DMS 273 treated with DMSO at 0.1 percent for 48 hours (cell line): ENCODE results near the gene OCA2.

Experiments
- DNase-seq: peaks from one replicate; lab custom pipeline; 2025; lab: John Stamatoyannopoulos, UW

The OCA2 gene

GRCh38 chr15:27845535-27846369, 253.4 kb downstream of the OCA2 start:
- DNase-seq = no peak

GRCh38 chr15:27844018-27844666, 255.0 kb downstream of the OCA2 start:
- DNase-seq = no peak

GRCh38 chr15:27843146-27843545, 256.0 kb downstream of the OCA2 start:
- no peak for DNase-seq

GRCh38 chr15:27842526-27842925, 256.6 kb downstream of the OCA2 start:
- DNase-seq = no peak

GRCh38 chr15:27835233-27835939, 263.7 kb downstream of the OCA2 start:
- DNase-seq = no peak

- no peak for DNase-seq
These were observed 264.4 kb downstream of the OCA2 start for GRCh38 chr15:27834684-27835083.

- no peak for DNase-seq
These were observed 265.1 kb downstream of the OCA2 start for GRCh38 chr15:27833974-27834373.

- no peak for DNase-seq
These were observed 265.9 kb downstream of the OCA2 start for GRCh38 chr15:27833178-27833577.

- no peak for DNase-seq
These were observed 266.9 kb downstream of the OCA2 start for GRCh38 chr15:27832237-27832596.

- no peak for DNase-seq
These were observed 267.5 kb downstream of the OCA2 start for GRCh38 chr15:27831384-27832236.

GRCh38 chr15:27828746-27829145, 270.4 kb downstream of the OCA2 start:
- no peak for DNase-seq

- DNase-seq = no peak
These were observed 272.0 kb downstream of the OCA2 start for GRCh38 chr15:27826902-27827714.

- DNase-seq = no peak
These were observed 272.7 kb downstream of the OCA2 start for GRCh38 chr15:27826411-27826810.

GRCh38 chr15:27824841-27825422, 274.2 kb downstream of the OCA2 start:
- no peak for DNase-seq

- DNase-seq = no peak
These were observed 277.8 kb downstream of the OCA2 start for GRCh38 chr15:27821273-27821672.

GRCh38 chr15:27820722-27821121, 278.4 kb downstream of the OCA2 start:
- DNase-seq = no peak

GRCh38 chr15:27820232-27820631, 278.9 kb downstream of the OCA2 start:
- DNase-seq = no peak

- DNase-seq = no peak
These were observed 281.9 kb downstream of the OCA2 start for GRCh38 chr15:27817258-27817657.

- no peak for DNase-seq
These were observed 282.3 kb downstream of the OCA2 start for GRCh38 chr15:27816790-27817189.

GRCh38 chr15:27815035-27815434, 284.1 kb downstream of the OCA2 start:
- no peak for DNase-seq

GRCh38 chr15:27813139-27813538, 286.0 kb downstream of the OCA2 start:
- no peak for DNase-seq
